SK-N-SH treated with all-trans-retinoic acid at 6 μM for 48 hours (cell line): ENCODE data around the gene PYGM.

Source experiments
- ATAC-seq: fragments of 200-7000 bp; cut with Tn5 transposase; 3 replicates; pipeline ENCODE4 v1.9.1; 2020; ENCODE audit warnings: mild to moderate bottlenecking, moderate library complexity
- BACH2 ChIP-seq: fragments of 250-450 bp; sonication (Bioruptor Pico); IDR thresholded peaks from 2 replicates; pipeline ENCODE4 v1.9.0; 2021; ENCODE audit warnings: mild to moderate bottlenecking, borderline replicate concordance
- CSDC2 ChIP-seq: fragments of 250-450 bp; sonication (Bioruptor Pico); IDR thresholded peaks from 2 replicates; pipeline ENCODE4 v1.5.0; 2020; ENCODE audit warnings: mild to moderate bottlenecking, moderate library complexity
- ESRRG ChIP-seq: fragments of 250-450 bp; sonication (Bioruptor Pico); IDR thresholded peaks from 2 replicates; pipeline ENCODE4 v1.6.1; 2021; ENCODE audit warnings: mild to moderate bottlenecking
- GLIS3 ChIP-seq: fragments of 250-450 bp; sonication (Bioruptor Pico); IDR thresholded peaks from 2 replicates; pipeline ENCODE4 v1.5.0; 2020; ENCODE audit warnings: mild to moderate bottlenecking, moderate library complexity
- ISL1 ChIP-seq: fragments of 250-450 bp; sonication (Bioruptor Pico); IDR thresholded peaks from 2 replicates; pipeline ENCODE4 v2.1.2; 2022; ENCODE audit warnings: mild to moderate bottlenecking, moderate library complexity
- OSR1 ChIP-seq: fragments of 250-450 bp; sonication (Bioruptor Pico); IDR thresholded peaks from 2 replicates; pipeline ENCODE4 v1.8.0; 2022; ENCODE audit warnings: moderate library complexity, mild to moderate bottlenecking, inconsistent platforms
- POU6F1 ChIP-seq: fragments of 250-450 bp; sonication (Bioruptor Pico); IDR thresholded peaks from 2 replicates; pipeline ENCODE4 v1.8.0; 2021; ENCODE audit warnings: low read depth, mild to moderate bottlenecking, moderate library complexity, borderline replicate concordance
- SNAI2 ChIP-seq: fragments of 250-450 bp; sonication (Bioruptor Pico); IDR thresholded peaks from 2 replicates; pipeline ENCODE4 v1.5.0; 2020; ENCODE audit warnings: mild to moderate bottlenecking, moderate library complexity
- ZC3H10 ChIP-seq: fragments of 250-450 bp; sonication (Bioruptor Pico); IDR thresholded peaks from 2 replicates; pipeline ENCODE4 v1.5.1; 2021; ENCODE audit warnings: mild to moderate bottlenecking, moderate library complexity
- ZFP30 ChIP-seq: fragments of 450-650 bp; formaldehyde crosslinking; IDR thresholded peaks from 2 replicates; pipeline ENCODE4 v1.5.0; 2022; ENCODE audit warnings: mild to moderate bottlenecking, moderate library complexity
- ZNF70 ChIP-seq: fragments of 450-650 bp; formaldehyde crosslinking; IDR thresholded peaks from 2 replicates; pipeline ENCODE4 v1.5.0; 2020; ENCODE audit warnings: mild to moderate bottlenecking, moderate library complexity
- ZNF8 ChIP-seq: fragments of 450-650 bp; formaldehyde crosslinking; IDR thresholded peaks from 2 replicates; pipeline ENCODE4 v1.5.0; 2020; ENCODE audit warnings: mild to moderate bottlenecking, moderate library complexity
- TF ChIP-seq, protein P1 (sequence below): fragments of 250-450 bp; sonication (Bioruptor Pico); IDR thresholded peaks from 2 replicates; pipeline ENCODE4 v1.5.1; 2020; ENCODE audit warnings: low read depth, mild to moderate bottlenecking, moderate library complexity
- TF ChIP-seq, protein P2 (sequence below): fragments of 250-450 bp; sonication (Bioruptor Pico); IDR thresholded peaks from 2 replicates; pipeline ENCODE4 v1.5.1; 2021; ENCODE audit warnings: mild to moderate bottlenecking, moderate library complexity
- TF ChIP-seq, protein P3 (sequence below): fragments of 250-450 bp; sonication (Bioruptor Pico); IDR thresholded peaks from 2 replicates; pipeline ENCODE4 v1.5.0; 2020; ENCODE audit warnings: mild to moderate bottlenecking, moderate library complexity

PYGM gene

DNA sequence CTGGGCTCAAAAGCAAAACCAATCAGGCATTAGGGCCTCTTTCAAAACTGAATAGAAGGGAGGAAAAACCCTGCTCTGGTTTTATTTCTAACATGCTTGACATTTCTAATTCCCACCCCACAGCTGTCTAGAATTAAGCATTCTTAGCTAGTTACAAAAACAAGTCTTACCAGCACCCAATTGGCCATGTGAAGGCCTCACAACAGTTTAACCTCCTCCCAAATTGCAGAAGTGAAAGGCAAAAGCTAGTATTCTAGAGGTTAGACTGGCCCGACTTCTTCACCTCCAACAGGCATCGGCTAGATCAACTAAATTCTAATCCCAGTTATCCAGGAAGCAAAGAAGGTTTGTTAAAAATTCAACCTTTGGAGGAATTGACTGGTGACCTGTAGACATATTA lies 12.1 kb upstream of the PYGM start:
- TF ChIP-seq ZFP30 (CRISPR knock-in tag) (no peak), ESRRG (no peak), ZC3H10 (no peak)
- TF ChIP-seq, protein P1, sequence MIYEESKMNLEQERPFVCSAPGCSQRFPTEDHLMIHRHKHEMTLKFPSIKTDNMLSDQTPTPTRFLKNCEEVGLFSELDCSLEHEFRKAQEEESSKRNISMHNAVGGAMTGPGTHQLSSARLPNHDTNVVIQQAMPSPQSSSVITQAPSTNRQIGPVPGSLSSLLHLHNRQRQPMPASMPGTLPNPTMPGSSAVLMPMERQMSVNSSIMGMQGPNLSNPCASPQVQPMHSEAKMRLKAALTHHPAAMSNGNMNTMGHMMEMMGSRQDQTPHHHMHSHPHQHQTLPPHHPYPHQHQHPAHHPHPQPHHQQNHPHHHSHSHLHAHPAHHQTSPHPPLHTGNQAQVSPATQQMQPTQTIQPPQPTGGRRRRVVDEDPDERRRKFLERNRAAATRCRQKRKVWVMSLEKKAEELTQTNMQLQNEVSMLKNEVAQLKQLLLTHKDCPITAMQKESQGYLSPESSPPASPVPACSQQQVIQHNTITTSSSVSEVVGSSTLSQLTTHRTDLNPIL (CRISPR knock-in tag), result no peak
- no peak for ATAC-seq

DNA sequence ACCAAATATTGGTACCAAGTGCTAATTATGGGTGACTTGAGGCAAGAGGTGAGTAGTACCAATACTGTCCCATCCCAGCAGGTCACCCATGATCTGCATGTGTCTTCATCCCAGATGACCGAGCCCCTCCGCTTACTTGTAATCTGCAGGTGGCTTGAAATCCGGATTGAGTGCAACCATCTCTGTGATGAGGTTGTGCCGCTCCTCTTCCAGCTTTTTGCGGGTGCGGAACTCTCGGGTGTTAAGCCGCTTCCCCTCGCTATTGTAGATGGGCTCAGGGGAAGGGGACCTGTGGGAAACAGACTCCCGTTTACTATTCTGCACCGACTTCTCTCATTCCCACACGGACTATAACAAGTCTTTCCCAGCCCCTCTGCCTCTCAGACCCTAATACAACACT lies 10.3 kb upstream of the PYGM start:
- TF ChIP-seq, protein P1 (CRISPR knock-in tag), result no peak
- TF ChIP-seq ZC3H10, result no peak
- no peak for TF ChIP-seq ZNF70 (CRISPR knock-in tag)
- TF ChIP-seq ISL1 (CRISPR knock-in tag), result no peak
- TF ChIP-seq ZNF8 (CRISPR knock-in tag), result no peak
- TF ChIP-seq, protein P2, sequence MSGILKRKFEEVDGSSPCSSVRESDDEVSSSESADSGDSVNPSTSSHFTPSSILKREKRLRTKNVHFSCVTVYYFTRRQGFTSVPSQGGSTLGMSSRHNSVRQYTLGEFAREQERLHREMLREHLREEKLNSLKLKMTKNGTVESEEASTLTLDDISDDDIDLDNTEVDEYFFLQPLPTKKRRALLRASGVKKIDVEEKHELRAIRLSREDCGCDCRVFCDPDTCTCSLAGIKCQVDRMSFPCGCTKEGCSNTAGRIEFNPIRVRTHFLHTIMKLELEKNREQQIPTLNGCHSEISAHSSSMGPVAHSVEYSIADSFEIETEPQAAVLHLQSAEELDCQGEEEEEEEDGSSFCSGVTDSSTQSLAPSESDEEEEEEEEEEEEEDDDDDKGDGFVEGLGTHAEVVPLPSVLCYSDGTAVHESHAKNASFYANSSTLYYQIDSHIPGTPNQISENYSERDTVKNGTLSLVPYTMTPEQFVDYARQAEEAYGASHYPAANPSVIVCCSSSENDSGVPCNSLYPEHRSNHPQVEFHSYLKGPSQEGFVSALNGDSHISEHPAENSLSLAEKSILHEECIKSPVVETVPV (CRISPR knock-in tag), result no peak
- no peak for TF ChIP-seq POU6F1 (CRISPR knock-in tag)
- TF ChIP-seq, all 23 proteins: peak for 0
- no peak for ATAC-seq

DNA sequence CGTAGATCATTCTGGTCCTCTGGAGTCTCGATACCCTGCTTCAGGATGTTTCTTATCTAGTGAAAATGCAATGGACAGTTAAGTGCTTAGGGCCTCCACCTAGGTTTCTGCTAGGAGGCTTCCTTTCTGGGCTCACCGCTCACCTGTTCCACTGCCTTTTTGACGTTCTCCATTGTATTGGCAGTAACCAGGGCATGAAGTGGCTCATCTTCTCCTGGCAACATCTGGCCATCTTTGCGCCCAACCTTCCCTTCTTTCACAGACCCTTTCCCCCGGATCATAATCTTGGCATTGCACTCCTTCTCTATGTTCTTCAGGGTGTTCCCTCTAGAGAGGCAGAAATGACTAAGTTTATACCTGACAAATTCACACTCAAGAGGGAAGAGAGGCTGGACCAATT lies 9.5 kb upstream of the PYGM start:
- ATAC-seq, result no peak
- no peak for TF ChIP-seq BACH2 (CRISPR knock-in tag)
- TF ChIP-seq ISL1 (CRISPR knock-in tag), result no peak

GRCh38 chr11:64768300-64768694 lies 8.5 kb upstream of the PYGM start:
- ATAC-seq, result peak; percentile 5; the same call in 1 of the 3 replicates
- TF ChIP-seq ZNF8 (CRISPR knock-in tag), result no peak
- TF ChIP-seq CSDC2 (CRISPR knock-in tag), result no peak
- no peak for TF ChIP-seq GLIS3 (CRISPR knock-in tag)
- TF ChIP-seq, protein P1 (CRISPR knock-in tag), result no peak
- TF ChIP-seq, protein P3, sequence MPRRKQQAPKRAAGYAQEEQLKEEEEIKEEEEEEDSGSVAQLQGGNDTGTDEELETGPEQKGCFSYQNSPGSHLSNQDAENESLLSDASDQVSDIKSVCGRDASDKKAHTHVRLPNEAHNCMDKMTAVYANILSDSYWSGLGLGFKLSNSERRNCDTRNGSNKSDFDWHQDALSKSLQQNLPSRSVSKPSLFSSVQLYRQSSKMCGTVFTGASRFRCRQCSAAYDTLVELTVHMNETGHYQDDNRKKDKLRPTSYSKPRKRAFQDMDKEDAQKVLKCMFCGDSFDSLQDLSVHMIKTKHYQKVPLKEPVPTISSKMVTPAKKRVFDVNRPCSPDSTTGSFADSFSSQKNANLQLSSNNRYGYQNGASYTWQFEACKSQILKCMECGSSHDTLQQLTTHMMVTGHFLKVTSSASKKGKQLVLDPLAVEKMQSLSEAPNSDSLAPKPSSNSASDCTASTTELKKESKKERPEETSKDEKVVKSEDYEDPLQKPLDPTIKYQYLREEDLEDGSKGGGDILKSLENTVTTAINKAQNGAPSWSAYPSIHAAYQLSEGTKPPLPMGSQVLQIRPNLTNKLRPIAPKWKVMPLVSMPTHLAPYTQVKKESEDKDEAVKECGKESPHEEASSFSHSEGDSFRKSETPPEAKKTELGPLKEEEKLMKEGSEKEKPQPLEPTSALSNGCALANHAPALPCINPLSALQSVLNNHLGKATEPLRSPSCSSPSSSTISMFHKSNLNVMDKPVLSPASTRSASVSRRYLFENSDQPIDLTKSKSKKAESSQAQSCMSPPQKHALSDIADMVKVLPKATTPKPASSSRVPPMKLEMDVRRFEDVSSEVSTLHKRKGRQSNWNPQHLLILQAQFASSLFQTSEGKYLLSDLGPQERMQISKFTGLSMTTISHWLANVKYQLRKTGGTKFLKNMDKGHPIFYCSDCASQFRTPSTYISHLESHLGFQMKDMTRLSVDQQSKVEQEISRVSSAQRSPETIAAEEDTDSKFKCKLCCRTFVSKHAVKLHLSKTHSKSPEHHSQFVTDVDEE, result no peak
- no peak for TF ChIP-seq SNAI2
- no peak for TF ChIP-seq OSR1 (CRISPR knock-in tag)
- no peak for TF ChIP-seq BACH2 (CRISPR knock-in tag)
- TF ChIP-seq ZNF70 (CRISPR knock-in tag), result no peak
- TF ChIP-seq, all 23 proteins: peak for 0
